GM18507 (cell line): ENCODE data around the gene KCNH6.

Experiments used
- DNase-seq: peaks from one replicate; pipeline ENCODE4 v3.0.0; 2011; ENCODE audit warnings: low read depth; ENCODE audit not compliant: insufficient read length; ENCODE audit errors: extremely low spot score
- FAIRE-seq: peaks from 2 replicates; lab custom pipeline; 2011; peaks lifted over from hg19 to GRCh38; lab: Jason Lieb, UNC

The KCNH6 gene

GRCh38 chr17:63529711-63530556 lies 6.8 kb downstream of the KCNH6 start:
- no peak for DNase-seq
- FAIRE-seq, result no peak

- FAIRE-seq (no peak), DNase-seq (no peak)
Measured at GRCh38 chr17:63530557-63531021, 7.4 kb downstream of the KCNH6 start.

GRCh38 chr17:63531022-63531965 lies 8.1 kb downstream of the KCNH6 start:
- DNase-seq (no peak), FAIRE-seq (no peak)

- no peak for DNase-seq
- FAIRE-seq, result no peak
Measured at GRCh38 chr17:63533433-63534077, 10.4 kb downstream of the KCNH6 start.

- FAIRE-seq, result no peak
Measured at GRCh38 chr17:63534078-63534570, 11.0 kb downstream of the KCNH6 start.

GRCh38 chr17:63534816-63535455 lies 11.8 kb downstream of the KCNH6 start:
- FAIRE-seq (no peak), DNase-seq (no peak)

More at GRCh38 chr17:63534078-63534570, 11.0 kb downstream of the KCNH6 start:
- no peak for DNase-seq

- FAIRE-seq (no peak), DNase-seq (no peak)
Measured at GRCh38 chr17:63535640-63536039, 12.5 kb downstream of the KCNH6 start.

- DNase-seq, result no peak
- FAIRE-seq, result no peak
Measured at GRCh38 chr17:63537001-63537400, 13.8 kb downstream of the KCNH6 start.

- no peak for FAIRE-seq
- DNase-seq, result no peak
Measured at GRCh38 chr17:63537991-63538692, 15.0 kb downstream of the KCNH6 start.

- DNase-seq, result no peak
- no peak for FAIRE-seq
Measured at GRCh38 chr17:63538693-63539595, 15.8 kb downstream of the KCNH6 start.

- no peak for FAIRE-seq
- no peak for DNase-seq
Measured at GRCh38 chr17:63540590-63540989, 17.4 kb downstream of the KCNH6 start.

- DNase-seq (no peak), FAIRE-seq (no peak)
Measured at GRCh38 chr17:63542218-63542545, 19.0 kb downstream of the KCNH6 start.

GRCh38 chr17:63542942-63543821 lies 20.0 kb downstream of the KCNH6 start:
- no peak for DNase-seq

GRCh38 chr17:63543822-63544420 lies 20.8 kb downstream of the KCNH6 start:
- FAIRE-seq (no peak), DNase-seq (no peak)

More at GRCh38 chr17:63542942-63543821, 20.0 kb downstream of the KCNH6 start:
- no peak for FAIRE-seq

- no peak for FAIRE-seq
- DNase-seq, result no peak
Measured at GRCh38 chr17:63544467-63545301, 21.5 kb downstream of the KCNH6 start.
